GM15510 (cell line): ENCODE measurements around the gene CTPS2.

ENCODE experiments used
- POLR2A ChIP-seq: IDR thresholded peaks from 3 replicates; pipeline ENCODE4 v1.6.1; 2011; ENCODE audit warnings: borderline replicate concordance; ENCODE audit not compliant: insufficient read length; ENCODE audit errors: extremely low read depth

CTPS2 gene

GRCh38 chrX:16603822-16604221 is 108.6 kb downstream of the CTPS2 start:
- TF ChIP-seq POLR2A = no peak

- no peak for TF ChIP-seq POLR2A
These were observed 110.6 kb downstream of the CTPS2 start for GRCh38 chrX:16601885-16602284.

GRCh38 chrX:16594490-16594889 is 118.0 kb downstream of the CTPS2 start:
- TF ChIP-seq POLR2A = no peak

- no peak for TF ChIP-seq POLR2A
These were observed 118.7 kb downstream of the CTPS2 start for GRCh38 chrX:16593801-16594200.

GRCh38 chrX:16592194-16592770 is 120.2 kb downstream of the CTPS2 start:
- no peak for TF ChIP-seq POLR2A

- no peak for TF ChIP-seq POLR2A
These were observed 122.6 kb downstream of the CTPS2 start for GRCh38 chrX:16589826-16590225.

- no peak for TF ChIP-seq POLR2A
These were observed 123.3 kb downstream of the CTPS2 start for GRCh38 chrX:16589211-16589610.

- TF ChIP-seq POLR2A = no peak
These were observed 124.2 kb downstream of the CTPS2 start for GRCh38 chrX:16588266-16588665.

GRCh38 chrX:16587836-16588235 is 124.6 kb downstream of the CTPS2 start:
- no peak for TF ChIP-seq POLR2A

GRCh38 chrX:16586377-16587112 is 125.9 kb downstream of the CTPS2 start:
- no peak for TF ChIP-seq POLR2A

- TF ChIP-seq POLR2A = no peak
These were observed 126.7 kb downstream of the CTPS2 start for GRCh38 chrX:16585486-16586376.

GRCh38 chrX:16579517-16579916 is 133.0 kb downstream of the CTPS2 start:
- no peak for TF ChIP-seq POLR2A

- no peak for TF ChIP-seq POLR2A
These were observed 134.3 kb downstream of the CTPS2 start for GRCh38 chrX:16578218-16578617.

- TF ChIP-seq POLR2A = no peak
These were observed 134.9 kb downstream of the CTPS2 start for GRCh38 chrX:16577483-16578029.

GRCh38 chrX:16573781-16574180 is 138.7 kb downstream of the CTPS2 start:
- no peak for TF ChIP-seq POLR2A
